Endothelial cell of umbilical vein (primary cell): ENCODE data around the gene TMOD1.

Experiments used
- CTCF ChIP-seq, 2 donors: IDR thresholded peaks; 1 replicate in 1 of 2; 2 replicates in 1 of 2; pipeline ENCODE4 v1.5.1; 2011; ENCODE audit warnings: low read length in 2 of 2, mild to moderate bottlenecking in 2 of 2, moderate library complexity in 2 of 2, control low read depth in 1 of 2, inconsistent platforms in 1 of 2, low read depth in 1 of 2; ENCODE audit not compliant: insufficient read depth in 1 of 2; ENCODE audit errors: extremely low read depth in 1 of 2
- MYC ChIP-seq: IDR thresholded peaks from one replicate; pipeline ENCODE4 v1.6.1; 2011; ENCODE audit warnings: mild to moderate bottlenecking, low read depth, low read length

GRCh38 chr9:97479496-97480159 lies 21.8 kb upstream of the TMOD1 start:
- no peak for TF ChIP-seq MYC
- no peak for TF ChIP-seq CTCF (IDR thresholded peaks at IDR 0.05; ENCODE audit: extremely low read depth in 1 of 2, insufficient read depth in 1 of 2, low read depth in 1 of 2, low read length in 2 of 2)
